Choroid plexus epithelial cell (primary cell): ENCODE data around the gene FEN1.

Experiments
- DNase-seq: peaks from one replicate; pipeline ENCODE4 v3.0.0-alpha.2; 2010; ENCODE audit warnings: low read depth
- H3K4me3 ChIP-seq: 2 replicates; pipeline ENCODE4 v1.5.1; 2011; ENCODE audit warnings: low read depth, mild to moderate bottlenecking, control low read depth, low read length, moderate library complexity
- TF ChIP-seq, protein P1 (sequence below): conservative IDR thresholded peaks from 2 replicates; pipeline ENCODE4 v1.5.1; 2011; ENCODE audit warnings: low read depth, mild to moderate bottlenecking, control low read depth, inconsistent platforms, low read length, moderate library complexity

FEN1 gene

DNA sequence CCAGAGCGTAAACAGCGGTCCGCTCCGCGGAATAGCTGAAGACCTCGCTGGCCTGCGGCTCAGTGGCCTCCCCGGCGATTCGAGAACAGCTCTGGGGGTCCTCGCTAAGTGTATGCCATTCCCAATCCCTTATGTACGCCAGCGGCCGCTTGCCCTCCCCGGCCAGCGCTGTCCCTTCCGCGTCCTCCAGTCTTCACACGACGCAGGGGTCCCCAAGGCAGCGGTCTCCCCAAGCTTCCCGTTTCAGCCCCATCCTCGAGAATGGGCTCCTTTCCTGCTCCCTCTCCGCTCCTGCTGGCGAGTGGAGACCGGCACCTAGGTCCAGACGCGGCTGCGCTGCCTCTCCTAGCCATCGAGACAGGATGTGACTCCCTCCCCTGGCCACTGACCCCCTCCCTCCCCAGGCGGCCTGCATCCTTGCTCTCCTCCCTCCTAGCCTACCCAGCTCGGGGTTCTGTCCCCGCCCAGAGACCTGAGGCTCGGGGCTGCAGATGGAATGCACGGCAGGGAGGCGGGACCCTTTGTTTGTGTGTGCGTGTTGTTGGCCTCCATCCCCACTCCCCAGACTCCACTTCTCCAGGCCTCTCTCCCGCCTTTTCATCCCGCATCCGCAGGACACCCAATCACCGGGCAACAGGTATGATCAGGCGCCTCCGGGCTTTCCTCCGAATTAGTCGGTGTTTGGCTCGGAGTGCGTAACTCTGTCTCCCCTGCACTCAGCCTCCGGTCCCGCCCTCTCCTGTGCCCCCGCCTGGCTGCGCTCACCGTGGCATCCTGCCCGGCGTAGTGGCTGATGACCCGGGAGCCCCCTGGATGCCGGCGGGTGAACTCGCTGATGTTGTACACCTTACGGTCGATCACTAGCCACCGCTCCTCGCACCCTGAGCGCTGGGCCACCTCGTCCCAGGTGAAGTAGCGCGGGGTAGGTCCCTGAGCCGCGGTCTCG lies 23.4 kb downstream of the FEN1 start:
- TF ChIP-seq, protein P1, sequence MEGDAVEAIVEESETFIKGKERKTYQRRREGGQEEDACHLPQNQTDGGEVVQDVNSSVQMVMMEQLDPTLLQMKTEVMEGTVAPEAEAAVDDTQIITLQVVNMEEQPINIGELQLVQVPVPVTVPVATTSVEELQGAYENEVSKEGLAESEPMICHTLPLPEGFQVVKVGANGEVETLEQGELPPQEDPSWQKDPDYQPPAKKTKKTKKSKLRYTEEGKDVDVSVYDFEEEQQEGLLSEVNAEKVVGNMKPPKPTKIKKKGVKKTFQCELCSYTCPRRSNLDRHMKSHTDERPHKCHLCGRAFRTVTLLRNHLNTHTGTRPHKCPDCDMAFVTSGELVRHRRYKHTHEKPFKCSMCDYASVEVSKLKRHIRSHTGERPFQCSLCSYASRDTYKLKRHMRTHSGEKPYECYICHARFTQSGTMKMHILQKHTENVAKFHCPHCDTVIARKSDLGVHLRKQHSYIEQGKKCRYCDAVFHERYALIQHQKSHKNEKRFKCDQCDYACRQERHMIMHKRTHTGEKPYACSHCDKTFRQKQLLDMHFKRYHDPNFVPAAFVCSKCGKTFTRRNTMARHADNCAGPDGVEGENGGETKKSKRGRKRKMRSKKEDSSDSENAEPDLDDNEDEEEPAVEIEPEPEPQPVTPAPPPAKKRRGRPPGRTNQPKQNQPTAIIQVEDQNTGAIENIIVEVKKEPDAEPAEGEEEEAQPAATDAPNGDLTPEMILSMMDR = no peak
- H3K4me3 ChIP-seq = peak overlapping the region; percentile 86
- peak; percentile 73 for DNase-seq

DNA sequence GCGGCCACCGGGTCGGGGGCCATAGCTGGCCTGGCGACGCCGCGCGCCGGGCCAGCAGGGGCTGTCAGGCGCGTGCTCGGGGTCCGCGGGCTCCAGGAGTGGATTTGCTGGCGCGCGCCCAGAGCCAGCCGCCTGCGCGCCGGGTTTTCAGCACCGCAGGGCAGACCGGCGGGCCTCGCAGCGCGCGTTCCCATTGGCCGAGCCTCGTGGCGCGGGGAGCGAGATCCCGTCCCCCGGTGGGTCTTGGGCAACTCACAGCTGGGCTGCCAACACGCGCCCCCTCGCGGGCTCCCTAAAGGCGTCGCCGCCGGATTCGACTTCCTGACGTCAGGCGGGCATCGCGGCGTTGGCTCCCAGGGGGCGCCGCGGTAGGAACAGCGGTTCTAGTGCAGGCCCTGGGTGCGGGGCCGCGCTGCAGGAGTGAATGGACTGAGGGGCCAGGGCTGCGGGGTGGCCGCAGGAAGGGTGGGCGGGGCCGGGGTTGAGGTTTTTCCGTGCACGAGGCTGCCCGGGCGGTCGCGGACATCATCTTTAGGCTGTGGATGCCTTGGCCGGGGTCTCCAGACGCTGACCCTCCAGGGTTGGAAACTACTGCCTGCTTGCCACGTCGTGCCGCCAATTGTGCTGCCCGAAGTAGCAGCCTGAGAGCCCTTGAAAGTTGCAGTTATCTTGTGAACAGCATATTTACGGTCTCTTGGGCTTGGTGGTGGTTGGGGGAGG lies 24.2 kb downstream of the FEN1 start, which contains the start of gene FADS1:
FADS1 (minus strand) TSS at position 268 of the 720 bp plus-strand sequence; CDS start at position 194, 74 bp downstream.
- TF ChIP-seq, protein P1 = peak; percentile 49
- peak within 1 kb of the TSS; percentile 86 for H3K4me3 ChIP-seq
- peak; percentile 93 for DNase-seq

DNA sequence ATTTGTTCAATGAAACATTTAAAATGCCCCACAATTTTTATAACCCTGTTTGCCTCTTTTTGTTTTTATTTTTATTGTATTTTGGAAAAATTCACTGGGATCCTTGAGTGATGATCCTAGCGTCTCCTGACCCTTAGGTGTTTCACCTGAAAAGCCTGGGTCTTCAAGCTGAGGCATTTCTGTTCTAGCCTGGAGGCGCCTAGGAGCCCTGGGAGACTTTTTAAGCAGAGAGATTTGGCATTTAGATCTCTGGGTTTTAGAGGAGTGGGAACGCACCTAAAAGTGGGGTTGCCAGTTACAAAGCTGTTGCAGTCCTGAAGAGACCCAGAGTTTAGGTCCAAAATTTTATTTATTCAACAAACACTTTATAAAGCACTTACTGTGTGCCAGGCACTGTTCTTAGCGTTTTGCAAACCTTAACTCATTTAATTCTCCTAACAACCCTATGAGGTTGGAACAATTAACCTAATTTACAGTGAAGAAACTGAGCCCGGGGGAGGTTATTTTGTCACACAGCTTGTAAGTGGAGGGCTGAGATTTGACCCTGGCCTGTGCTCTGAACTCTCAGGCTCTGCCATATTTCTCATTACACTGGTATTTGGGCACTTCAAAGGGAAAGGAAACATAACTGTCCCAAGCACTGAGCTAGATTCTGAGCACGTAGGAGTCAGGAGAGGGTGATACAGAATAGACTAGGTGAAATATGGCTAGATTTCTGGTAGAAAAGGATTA lies 24.9 kb downstream of the FEN1 start:
- TF ChIP-seq, protein P1 = no peak
- DNase-seq = no peak
- H3K4me3 ChIP-seq = peak overlapping the region; percentile 86

DNA sequence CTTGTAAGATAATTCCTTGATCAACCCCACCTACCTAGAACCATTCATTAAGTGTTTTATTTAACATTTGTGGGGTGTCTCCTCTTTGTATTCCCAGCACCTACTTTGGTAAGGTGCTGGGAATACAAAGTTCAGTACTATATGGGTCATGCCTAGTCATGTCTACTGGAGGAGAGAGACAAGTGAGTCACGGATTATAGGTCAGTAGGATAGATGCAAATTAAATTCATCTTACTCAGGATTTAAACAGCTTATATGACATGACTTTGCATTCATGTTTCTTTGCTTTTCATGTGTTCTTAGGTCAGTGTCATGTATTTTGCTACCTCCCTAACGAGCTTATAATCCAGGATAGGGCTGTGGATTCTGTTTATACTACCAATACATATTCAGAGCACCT lies 27.5 kb downstream of the FEN1 start:
- DNase-seq = peak; percentile 67

DNA sequence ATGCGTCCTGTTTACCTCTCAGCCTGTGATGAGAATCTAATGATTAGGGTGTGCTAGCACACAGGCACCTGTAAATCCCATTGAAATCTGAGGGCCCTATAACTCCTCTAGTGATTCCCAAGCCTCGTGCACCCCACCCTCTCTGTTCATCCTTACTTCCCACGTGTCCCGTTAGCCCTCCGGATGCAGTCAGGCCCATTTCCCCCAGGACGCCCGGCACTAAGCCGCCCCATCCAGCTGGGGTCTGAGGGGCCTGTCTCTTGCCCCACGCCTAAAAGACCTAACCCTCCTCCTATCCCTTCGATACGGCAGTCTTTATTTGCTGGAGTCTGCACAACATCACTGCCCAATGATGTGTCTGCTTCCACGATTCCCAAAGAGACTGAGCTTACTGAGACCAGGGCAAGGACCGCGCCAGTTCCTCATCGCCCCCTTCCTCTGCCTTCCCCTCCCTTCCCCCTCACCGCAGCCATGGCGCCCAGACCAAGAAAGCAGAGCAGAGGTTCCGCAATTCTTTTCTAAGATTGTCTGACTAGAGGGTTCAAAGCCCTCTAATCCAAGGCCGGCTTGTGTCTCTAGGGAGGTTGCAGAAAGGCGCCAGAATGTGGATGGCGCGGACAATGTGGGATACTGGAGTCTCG lies 34.3 kb downstream of the FEN1 start:
- peak; percentile 38 for DNase-seq
- H3K4me3 ChIP-seq = peak overlapping the region; percentile 67
- TF ChIP-seq, protein P1 = no peak

More for the DNA sequence above, 27.5 kb downstream of the FEN1 start:
- no peak overlapping the region for H3K4me3 ChIP-seq
- TF ChIP-seq, protein P1 = no peak

DNA sequence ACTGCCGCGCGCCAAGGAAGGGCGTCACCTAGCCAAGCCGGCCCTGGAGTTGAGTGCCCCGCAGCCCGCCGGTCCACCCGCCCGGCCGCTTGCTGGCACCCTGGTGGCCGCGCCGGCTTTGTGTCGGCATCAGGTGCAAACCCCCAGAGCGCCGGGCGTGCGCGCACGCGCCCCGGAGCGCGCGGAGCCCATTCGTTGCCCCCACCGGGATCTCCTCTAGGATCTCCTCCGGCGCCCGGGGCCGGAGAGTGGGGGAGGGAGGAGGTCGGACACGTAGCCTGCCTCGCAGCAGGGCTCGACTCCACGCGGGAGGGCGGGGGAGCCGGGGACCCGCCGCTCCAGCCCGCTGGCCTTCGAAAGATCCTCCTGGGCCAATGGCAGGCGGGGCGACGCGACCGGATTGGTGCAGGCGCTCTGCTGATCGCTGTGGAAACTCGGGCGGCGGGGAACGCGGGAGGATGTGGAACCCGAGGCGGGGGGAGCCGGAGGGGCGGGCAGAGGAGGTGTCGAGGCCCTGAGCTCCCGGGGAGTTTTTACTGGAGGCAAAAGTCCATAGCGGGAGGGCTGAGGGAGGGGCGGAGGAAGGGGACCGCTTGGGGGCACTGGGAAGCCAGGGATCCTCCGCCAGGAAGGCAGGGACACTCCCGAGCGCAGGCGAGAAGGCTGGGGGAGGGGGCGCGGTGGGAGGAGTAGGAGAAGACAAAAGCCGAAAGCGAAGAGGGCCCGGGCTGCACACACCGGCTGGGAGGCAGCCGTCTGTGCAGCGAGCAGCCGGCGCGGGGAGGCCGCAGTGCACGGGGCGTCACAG lies 35.1 kb downstream of the FEN1 start, which contains the start of gene FADS2:
FADS2 (plus strand) TSS at position 730 of the 808 bp plus-strand sequence. CDS start 91 bp downstream, outside the sequence.
- H3K4me3 ChIP-seq = peak within 1 kb of the TSS; percentile 67
- peak; percentile 94 for DNase-seq
- TF ChIP-seq, protein P1 = no peak
